ENCODE results near the gene LRRC71.

Gene LRRC71

DNA sequence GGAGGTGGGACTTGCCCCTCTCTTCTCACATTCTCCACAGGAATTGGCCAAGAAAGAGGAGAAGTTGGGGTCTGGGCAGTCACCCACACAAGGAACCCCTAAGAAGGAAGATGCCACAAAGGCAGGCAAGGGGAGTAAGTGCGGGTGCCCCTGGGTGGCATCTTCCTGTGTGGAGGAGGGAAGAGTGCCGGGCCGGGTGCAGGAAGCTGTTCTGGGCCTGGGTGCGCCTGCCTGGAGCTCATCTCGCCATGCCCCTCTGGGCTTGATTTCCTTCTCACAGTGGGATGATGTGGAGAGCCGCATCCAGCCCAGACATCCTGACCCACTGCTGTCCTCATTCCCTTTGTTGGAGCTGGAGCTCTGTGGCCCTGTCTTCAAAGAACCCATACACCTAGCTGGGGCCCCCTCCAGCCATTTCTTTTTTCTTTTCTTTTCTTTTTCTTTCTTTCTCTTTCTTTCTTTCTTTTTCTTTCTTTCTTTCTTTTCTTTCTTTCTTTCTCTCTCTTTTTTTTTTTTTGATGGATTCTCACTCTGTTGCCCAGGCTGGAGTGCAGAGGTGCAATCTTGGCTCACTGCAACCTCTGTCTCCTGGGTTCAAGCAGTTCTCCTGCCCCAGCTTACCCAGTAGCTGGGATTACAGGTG is 9.3 kb downstream of the LRRC71 start:
- FAIRE-seq, result no peak

DNA sequence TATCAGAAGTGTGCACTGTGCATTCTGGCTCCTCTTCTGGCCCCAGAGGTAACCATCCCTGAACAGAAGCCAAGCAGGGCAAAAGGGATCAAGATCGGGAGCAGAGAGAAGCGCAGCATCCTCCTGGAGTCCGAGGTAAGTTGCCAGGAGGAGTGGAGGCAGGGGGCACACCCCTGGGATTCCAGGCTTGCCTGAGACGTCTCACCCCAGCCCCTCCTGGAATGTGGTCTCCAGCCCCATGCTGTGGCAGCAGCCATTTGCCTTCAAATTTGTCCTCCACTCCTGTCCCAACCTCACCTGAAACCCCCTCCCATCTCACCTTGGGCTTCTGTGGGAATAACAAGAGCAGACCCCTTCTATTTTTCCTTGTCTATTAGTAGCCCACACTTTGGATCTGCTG is 10.1 kb downstream of the LRRC71 start:
- FAIRE-seq, result no peak

DNA sequence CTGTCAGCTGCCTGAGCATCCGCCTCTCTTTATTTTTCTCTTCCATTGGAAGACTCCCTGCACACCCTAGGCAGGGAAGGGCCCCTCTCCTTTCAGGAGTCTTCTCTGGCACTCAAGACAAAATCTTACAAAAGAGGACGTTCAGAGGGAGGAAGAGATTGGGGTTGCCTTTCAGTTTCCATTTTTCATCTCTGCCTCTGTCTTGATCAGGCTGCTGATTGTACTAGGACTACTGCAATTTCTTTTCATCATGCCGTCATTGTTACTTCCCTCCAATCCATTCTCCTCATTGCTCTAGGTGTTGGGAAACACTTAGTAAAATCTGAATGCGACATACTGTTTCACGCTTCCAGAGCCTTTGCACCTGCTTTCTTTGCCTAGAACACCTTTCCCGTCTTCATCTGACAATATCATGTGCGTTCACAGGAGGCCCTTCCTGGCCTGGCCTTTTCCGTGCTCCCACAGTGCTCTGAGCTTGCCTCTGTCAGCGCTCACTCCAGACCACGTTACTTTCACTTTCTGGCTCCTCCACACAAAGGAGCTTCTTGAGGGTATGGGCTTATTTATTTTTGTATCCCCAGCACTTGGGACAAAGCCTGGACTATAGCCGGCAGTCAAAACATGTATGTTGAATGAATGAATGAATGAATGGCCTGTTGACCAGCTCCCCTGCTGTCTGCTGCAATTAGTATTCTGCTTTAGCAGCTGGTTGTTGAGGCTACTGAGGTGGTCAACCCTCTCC is 10.9 kb downstream of the LRRC71 start:
- no peak for FAIRE-seq

DNA sequence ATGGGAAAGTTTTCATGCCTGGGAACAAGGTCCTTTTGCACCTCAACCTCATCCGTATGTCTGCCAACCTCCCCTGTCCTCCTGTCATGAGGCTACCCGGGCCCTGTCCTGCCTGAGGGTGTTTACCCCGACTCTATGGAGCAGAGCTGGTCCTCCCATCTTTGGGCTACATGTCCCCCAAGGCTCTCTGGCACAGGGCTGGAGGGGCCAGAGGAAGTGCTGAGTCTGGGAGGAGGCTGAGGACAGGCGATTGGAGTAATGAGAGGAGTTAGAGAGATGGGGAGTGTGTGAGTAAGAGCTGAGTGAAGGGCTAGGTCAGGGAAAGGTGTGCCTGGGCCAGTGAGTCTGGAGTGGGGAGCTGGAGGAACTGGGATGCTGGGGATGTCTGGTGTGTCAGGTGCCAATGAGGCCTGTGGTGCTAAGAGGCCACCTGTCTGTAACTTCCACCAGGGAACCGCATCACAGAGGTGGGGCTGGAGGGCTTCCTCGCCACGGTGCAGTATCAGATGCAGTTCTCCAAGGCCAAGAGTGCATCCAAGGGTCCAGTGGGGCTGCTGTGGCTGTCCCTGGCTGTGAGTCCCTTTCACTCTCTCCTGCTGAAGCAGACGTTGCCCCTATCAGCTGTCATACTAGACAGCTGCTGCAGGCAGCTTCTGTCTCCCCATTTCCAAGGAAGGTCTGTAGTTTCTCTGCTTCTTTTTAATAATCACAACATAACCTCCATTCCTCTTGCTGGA is 11.7 kb downstream of the LRRC71 start:
- no peak for FAIRE-seq

DNA sequence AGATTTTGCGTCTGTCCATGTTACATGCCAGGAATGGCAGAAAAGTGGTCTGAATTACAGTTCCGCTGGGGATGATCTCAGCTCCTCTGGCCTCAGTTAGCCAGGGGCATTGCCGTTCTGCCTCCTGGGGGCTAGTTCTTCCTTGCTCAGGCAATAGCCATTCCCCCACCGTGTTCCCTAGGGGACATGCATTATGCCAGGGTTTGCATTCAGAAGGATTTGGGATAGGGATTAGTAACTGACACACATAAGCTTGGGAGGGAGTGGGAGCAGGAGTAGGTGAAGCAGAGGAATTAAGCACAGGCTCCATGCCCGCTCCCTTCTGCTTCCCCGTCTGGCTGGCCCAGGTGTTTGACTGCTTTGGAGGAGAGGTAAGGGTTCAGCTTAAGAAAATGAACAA is 12.7 kb downstream of the LRRC71 start:
- no peak for FAIRE-seq

DNA sequence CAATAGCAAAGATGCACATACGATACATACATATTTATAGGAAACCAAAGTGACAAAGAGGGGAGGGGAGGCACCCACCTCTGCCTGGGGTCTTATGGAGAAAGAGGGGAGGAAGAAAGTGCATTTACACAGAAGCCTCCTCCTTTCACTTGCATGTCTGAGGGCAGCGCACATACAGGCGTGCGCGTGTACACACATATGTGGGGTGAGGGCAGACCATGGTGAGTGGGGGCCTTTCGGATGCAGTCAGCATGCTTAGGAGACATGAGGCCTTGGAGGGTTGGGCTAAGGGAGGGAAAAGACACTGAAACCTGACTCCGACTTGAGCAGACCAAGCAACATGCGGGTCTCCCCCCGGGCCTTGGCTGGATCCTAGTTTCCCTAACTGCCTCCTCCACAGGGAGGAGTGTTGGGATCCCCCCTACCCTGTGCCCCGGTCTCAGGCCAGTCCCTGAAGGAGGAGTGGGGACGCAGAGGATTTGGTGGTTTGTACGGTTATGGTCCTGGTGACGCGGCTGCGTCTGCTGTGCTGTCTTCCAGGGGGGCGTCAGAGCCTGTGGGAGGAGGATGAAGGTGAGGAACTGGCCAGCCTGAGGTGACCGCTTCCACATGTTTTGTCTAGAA is 15.2 kb downstream of the LRRC71 start:
- FAIRE-seq, result no peak

DNA sequence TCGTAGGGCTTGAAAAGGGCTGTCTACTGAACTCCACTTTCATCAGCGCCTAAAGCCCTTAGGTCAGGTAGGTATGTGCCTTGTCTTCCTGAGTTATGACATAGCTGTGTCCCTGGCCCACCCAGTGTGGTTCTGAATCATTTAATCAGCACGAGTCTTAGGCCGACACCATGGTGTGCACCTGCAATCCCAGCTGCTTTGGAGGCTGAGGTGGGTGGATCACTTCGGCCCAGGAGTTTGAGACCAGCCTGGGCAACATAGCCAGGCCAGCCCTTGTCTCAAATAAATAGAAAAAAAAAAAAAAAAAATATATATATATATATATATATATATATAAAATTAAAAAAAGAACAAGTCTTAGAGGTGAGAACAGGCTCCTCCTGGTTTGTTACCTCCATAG is 15.8 kb downstream of the LRRC71 start:
- no peak for FAIRE-seq

DNA sequence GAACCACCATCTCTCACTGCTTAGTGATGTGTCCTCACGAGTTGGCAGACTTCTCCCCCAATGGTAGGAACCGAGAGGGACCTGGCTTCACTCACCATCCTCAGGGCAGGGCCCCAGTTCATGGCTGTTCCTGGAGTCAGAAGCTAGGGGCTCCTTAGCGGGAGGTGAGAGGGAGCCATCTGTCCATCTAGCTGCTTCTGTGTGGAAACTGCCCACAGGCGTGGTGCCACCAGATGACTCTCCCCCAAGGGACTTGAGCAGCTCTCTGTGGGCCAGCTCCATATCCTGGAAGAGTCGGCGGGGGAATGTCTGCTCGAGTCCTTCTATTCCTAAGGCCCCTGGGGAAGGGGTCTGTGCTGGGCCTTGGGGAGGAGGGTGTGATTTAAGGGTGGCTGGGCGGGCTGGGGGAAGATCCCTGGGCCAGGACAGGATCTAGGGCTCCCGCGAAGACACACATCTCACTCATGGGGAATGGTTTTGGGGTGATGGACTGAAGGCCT is 16.3 kb downstream of the LRRC71 start:
- no peak for FAIRE-seq

DNA sequence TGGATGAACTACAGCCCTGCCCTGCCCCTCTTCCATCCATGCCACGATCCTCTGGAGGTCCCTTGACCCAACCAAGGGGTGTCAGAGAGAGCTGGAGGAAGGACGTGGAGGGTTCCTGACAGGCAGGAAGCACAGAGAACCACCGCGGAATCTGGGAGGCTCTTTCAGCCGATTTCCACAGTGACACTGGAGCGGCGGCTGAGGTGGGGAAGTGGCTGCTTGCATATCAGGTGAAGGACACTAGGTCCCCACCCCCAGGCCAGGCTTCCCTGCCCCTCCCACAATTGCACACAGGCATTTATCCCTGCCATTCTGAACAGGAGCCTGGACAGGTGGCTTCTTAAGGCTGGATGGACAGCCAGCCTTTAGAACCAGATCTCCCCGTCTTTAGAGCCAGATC is 17.5 kb downstream of the LRRC71 start:
- no peak for FAIRE-seq

DNA sequence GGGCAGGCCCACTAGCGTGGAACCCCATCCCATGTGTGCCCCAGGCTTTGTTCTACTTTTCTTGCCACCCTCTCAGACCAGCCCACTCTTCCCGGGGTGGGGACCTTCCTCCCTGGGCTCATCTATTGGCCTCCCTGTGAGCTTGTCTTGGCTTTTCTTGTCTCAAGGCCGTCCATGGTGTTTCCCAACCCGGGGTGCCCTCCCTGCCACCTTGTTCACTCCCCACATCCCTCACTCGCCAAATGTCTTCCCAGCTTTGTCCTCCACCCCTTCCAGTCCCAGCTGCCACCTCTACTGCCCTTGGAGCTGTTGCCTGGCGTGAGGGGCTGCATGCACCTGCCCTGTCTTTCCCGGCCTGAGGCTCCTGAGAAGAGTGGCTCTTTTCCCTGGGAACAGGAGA is 18.4 kb downstream of the LRRC71 start:
- no peak for FAIRE-seq

DNA sequence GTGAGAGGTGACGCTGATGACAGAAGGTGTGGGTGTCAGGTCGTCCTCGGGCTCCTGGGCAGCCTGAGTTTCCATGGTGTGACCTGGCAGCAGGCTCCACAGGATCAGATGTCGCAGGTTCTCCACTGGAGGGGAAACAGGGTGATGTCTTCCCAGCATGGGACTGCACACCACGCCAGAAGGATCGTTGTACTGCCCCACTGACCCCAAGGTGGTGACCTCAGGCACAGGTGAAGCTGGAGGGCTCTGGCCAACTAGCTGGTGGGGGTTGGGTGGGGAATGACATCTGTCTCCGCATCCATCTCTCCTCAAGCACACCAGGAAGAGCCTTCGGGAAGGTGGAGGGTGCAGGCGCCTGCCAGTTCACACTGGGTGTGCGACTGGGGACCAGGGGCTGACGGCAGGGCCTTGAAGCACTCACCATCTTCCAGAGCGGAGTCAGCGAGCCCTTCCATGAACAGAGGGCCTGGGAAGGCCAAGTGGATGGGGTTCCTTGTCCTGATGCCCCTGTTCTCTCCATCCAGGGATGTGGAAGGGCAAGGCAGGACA is 19.4 kb downstream of the LRRC71 start:
- no peak for FAIRE-seq

DNA sequence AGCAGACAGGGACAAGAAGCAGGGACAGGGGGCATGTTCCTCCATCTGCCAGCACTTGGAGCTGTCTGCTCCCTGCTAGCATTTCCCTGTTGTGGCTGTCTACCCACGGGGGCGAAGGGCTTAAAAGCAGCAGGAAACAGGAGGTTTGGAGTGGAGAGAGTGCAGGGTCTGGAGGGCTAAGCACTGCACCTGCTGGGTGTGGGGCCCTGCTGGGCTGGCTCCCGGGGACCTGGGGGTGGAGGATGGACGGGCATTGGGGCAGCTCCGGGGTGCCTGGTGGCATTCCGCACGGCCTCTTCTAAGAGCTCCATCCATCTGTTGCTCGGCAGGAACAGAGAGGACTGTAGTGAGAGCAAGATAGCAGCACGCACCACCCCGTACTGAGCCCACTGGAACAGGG is 21.2 kb downstream of the LRRC71 start:
- no peak for FAIRE-seq

DNA sequence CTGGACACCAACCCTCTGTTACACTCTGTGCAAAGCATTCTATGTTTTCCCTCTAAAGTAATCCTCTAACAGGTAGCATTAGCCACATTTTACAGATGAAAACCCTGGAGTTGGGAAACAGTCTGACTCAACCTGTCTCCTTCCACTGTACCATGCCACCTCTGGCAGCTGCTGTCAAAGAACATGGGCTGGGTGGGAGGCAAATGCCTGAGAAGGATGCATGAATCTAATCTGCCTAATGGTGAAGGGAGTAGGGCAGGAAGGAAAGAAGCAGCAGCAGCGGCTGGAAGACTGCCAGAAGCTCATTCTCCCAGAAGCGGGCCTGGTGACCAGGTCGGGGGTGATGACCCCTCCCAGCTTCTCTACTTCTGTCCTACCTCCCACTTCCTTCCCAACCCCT is 21.7 kb downstream of the LRRC71 start:
- FAIRE-seq, result no peak

DNA sequence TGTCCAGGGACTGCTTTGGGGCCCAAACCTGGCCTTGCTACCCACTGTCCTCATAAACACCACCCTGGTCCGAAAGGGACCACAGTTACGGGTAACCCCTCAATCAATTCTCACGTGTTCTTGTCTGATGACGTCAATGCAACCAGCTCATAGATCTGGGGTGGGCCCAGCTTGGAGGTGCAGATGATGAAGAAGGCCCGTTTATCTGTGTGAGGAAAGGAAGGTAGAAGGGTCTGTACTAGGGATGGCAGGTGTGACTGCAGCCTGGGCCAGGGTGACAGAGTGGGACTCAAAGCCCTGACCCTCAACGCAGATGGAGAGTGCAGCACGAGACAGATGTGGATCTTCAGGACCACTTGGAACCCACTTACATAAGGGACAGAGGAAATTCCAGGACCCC is 22.1 kb downstream of the LRRC71 start:
- FAIRE-seq, result no peak

DNA sequence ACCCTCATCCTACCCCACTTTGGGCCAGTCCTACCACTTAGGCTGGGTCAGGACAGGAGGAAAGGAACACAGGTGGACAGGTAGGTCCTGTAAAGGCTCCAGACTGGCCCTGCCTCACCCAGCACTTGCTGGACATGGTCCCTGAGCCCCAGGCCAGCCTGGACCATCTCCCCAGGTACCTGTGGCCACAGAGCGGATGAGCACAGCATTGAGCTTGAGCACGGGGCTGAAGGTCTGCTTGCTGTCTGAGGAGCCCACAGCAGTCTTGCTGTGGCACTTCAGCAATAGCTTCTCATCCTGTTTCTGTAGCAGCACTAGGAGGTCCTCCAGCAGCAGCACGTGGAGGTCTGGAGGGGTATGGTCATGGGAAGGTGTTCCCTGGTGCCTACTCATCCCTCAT is 23.3 kb downstream of the LRRC71 start:
- FAIRE-seq, result no peak

DNA sequence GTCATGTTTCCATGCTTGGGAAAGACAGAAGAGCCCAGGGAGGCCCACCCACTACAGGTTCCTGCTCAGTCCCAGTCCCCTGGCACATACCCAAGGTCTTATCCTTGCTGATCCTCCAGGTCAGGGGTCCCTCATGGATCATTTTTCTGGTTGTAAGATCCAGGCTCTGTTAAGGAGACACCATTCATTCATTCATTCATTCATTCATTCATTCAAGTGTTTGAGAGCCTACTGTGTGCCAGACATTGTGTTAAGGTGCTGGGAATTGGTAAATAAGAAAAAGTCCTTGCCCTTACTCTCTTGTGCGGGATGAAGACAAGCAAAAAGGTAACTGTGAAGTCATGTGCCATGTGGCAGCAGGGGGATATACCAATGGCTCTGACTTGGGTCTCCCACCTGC is 23.8 kb downstream of the LRRC71 start:
- FAIRE-seq, result no peak

DNA sequence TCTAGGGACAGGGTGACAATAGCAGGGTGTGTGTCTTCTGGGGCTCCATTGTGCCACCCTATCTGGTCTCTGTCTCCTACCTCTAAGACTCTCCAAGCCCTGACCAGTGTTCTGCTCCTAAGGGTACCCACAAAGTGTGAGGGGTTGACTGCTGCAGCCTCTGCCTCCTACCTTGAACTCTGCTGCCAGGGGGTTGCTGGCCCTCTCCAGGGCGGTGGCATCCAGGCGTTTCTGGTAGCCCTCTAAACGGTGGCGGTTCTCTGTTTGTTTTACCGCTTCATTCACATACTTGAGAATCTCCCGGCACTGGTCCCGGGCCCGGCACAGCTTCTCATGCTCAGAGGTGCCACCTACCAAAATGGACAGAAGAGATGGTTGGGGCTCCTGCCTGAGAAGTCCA is 24.4 kb downstream of the LRRC71 start:
- FAIRE-seq, result no peak

DNA sequence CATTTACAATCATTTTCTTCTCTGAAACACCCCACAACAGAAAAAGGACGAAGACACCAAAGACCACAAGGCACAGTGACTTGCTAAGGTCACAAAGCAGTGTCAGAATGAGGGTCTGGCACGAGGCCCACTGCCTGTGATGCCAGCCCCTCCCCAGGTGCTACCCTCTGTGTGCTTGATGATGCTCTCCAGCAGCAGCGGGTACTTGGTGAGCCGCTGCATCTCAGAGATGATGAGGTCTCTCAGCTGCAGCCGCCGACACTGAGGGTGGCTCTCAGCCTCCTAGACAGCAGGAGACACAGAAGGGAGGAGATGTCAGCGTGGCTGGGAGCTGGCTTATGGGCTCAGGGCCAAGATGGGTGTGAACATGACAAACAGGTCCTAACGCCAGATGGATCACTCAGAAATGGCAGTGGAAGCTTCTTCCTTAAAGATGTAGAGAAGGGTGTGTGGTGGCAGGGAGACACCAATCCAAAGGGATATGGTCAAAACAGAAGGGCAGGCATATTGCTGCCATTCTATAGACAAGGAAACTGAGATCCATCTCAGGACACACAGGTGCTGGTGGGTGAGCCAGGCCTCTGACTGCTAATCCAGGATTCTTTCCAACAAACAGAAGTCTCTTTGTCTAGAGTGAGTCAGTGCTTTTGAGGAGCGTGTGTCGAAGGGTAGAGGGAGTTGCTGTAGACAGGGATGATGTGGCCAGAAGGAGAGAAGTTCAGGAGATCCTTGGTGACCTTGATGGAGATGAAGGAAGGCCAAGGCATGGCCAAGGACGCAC is 25.6 kb downstream of the LRRC71 start:
- FAIRE-seq, result no peak

DNA sequence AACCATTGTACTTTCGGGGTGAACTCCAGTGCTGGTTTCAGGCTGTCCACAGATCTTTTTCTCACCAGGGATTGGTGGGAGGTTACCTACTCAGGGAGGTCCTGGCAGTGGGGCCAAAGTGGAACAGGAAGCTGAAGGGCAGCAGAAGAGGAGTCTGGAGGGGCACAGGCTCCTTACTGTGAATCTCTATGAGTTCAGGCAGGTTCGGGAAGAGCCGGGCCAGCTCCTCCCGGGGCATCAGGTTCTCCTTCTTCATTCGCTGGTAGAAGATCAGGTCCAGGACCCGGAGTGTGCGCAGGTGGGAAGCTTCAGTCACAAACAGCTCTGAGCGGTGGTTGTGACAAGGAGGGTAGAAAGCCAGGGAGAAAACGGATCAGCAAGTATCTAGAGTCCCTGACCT is 26.7 kb downstream of the LRRC71 start:
- no peak for FAIRE-seq

DNA sequence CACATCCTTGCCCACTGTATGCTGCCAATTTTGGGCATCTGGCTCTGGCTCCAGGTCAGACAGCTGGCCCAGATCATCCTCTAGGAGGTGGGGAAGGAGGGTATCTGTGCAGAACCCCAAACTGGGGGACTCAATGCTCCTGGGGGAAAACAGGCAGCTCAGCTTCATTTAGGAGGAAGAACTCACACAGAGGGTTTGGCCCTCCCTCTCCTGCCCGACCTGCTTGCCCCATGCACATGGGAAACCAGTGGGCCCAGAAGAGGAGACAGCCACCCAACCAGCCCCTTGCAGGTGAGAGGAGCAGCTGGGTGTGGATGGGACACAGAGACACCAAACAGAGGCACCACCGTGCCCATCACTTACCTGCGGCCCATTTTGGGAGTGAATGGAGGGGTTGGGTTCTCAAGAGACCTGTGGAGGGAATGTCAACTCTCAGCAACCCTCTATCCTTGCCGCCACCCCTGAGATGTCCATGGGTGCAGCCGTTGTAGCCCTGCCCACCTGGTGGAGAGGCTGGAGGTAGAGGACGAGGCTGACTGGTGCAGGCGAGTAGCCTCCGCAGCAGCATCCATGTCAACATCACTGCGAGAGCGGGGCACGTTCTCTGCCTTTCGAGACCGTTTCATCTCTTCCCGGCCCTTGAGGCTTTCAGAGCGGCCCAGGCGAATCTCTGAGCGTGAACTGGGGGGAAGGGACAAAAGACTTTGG is 27.5 kb downstream of the LRRC71 start:
- no peak for FAIRE-seq

DNA sequence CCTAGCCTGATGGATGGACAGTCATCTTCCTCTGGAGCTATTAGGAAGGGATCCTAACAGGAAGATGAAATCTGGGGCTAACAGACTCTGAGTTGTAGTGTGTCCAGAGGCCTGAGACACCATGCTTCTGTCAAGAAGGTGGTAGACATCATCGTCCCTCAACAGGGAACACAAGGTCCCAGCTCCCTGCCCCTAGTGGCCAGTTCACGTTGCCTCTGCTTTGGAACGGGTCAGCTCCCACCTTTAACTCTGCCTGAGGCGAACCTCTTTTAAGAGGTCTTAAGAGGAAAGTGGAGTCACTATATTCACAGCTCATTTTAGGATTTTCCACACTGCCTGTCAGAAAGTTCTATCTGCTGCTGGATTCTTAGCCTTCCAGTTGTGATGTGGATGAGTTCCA is 28.3 kb downstream of the LRRC71 start:
- FAIRE-seq, result no peak

DNA sequence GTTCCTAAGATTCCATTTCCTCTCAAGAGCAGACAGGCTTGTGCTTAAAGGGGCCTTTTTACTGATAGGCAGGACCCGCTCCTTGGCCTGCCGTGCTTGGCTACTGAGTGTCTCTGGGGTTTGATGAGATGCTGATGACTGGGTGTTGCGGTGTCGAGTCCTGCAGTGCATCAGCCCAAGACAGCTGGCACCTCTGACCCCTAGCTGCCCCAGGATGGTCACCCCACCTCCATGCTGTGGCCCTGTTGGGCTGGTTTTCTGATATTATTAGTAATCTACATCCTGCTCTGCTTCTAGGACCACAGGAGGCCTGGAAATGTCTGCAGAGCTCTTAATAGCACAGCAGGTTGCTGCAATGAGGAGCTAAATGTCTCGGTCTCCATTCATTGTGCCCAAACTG is 28.7 kb downstream of the LRRC71 start:
- FAIRE-seq, result no peak

Data from G401.6 (cell line).